ENCODE measurements around the gene PTPRZ1.

Gene PTPRZ1

DNA sequence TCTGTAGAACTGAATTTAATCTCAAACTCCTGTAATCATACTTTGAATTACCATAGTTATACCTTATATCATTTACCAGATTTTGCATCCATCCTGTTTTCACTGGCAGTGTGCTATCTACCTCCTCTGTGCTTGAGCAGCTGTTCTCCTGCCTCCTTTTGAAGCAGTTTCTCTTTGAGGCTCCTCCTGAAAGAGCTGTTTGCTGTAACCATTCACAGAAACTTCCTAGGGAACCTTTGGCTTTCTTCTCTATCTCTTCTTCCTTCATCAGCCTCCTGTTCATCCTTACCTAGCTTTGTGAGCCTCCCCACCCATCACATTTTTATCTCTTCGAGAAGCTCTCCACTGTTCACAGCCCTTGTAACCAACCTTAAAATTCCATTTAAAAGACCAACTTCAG is 162.9 kb downstream of the PTPRZ1 start:
- H3K27ac ChIP-seq (ENCODE audit: low read depth, low read length): no peak overlapping the region

DNA sequence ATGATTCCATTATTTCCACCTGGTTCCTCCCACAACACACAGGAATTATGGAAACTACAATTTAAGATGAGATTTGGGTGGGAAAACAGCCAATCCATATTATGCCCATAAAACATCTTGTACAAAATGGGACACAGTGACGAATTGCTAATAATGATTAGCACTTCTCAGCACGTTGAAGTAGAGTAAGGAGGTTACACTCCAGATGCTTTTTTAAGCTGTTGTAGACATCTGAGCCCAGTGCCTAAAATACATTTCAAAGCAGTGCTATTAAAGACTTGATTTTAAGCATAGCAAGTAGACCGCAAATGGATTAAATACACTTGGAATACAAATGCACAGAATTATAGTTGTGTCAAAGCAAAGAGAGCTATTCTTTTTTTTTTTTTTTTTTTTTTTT is 165.2 kb downstream of the PTPRZ1 start:
- no peak overlapping the region for H3K27ac ChIP-seq (ENCODE audit: low read depth, low read length)
- no peaks in the 10 kb centered on the region for H3K9me3 ChIP-seq (ENCODE audit: control insufficient read depth in 1 of 2, low read length in 2 of 2)
- no peak overlapping the region for H3K9ac ChIP-seq (ENCODE audit: low read depth in 1 of 2, low read length in 2 of 2)
- no peaks in the 10 kb centered on the region for H3K4me1 ChIP-seq (ENCODE audit: control insufficient read depth in 1 of 2, insufficient read depth in 2 of 2, low read length in 2 of 2)
- H3K4me3 ChIP-seq (ENCODE audit: low read depth in 1 of 2, low read length in 2 of 2): no peak overlapping the region
- no peaks in the 10 kb centered on the region for H3K36me3 ChIP-seq (ENCODE audit: control insufficient read depth in 1 of 2, insufficient read depth in 2 of 2, low read length in 2 of 2)
- no peaks in the 10 kb centered on the region for H3K27me3 ChIP-seq (ENCODE audit: control insufficient read depth in 1 of 2, insufficient read depth in 2 of 2, low read length in 2 of 2)

More for the DNA sequence above, 162.9 kb downstream of the PTPRZ1 start:
- H3K9me3 ChIP-seq (ENCODE audit: control insufficient read depth in 1 of 2, low read length in 2 of 2): no peaks in the 10 kb centered on the region
- H3K9ac ChIP-seq (ENCODE audit: low read depth in 1 of 2, low read length in 2 of 2): no peak overlapping the region
- no peaks in the 10 kb centered on the region for H3K36me3 ChIP-seq (ENCODE audit: control insufficient read depth in 1 of 2, insufficient read depth in 2 of 2, low read length in 2 of 2)
- no peak overlapping the region for H3K4me3 ChIP-seq (ENCODE audit: low read depth in 1 of 2, low read length in 2 of 2)
- no peaks in the 10 kb centered on the region for H3K27me3 ChIP-seq (ENCODE audit: control insufficient read depth in 1 of 2, insufficient read depth in 2 of 2, low read length in 2 of 2)
- H3K4me1 ChIP-seq (ENCODE audit: control insufficient read depth in 1 of 2, insufficient read depth in 2 of 2, low read length in 2 of 2): no peaks in the 10 kb centered on the region

DNA sequence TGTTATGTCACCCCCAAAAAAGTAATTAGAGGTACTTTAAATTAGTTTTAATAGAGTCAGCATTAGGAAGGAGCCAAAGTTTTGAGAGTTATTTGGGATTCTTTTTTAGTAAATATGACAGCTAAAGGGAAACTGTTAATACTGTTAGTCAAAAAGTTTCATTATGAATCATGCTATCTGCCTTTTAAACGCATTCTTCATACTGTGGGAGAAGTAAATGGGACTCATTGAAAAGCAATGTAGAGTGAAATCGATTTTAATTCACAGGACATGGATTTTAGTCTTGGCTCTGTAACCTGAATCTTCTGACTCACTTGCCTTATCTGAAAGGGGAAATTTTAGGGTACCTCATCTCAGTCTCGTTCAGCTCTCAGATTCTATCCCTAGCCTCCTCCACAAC is 165.9 kb downstream of the PTPRZ1 start:
- H3K27ac ChIP-seq (ENCODE audit: low read depth, low read length): no peak overlapping the region
- no peak overlapping the region for H3K4me3 ChIP-seq (ENCODE audit: low read depth in 1 of 2, low read length in 2 of 2)
- H3K36me3 ChIP-seq (ENCODE audit: control insufficient read depth in 1 of 2, insufficient read depth in 2 of 2, low read length in 2 of 2): no peaks in the 10 kb centered on the region
- H3K27me3 ChIP-seq (ENCODE audit: control insufficient read depth in 1 of 2, insufficient read depth in 2 of 2, low read length in 2 of 2): no peaks in the 10 kb centered on the region
- no peaks in the 10 kb centered on the region for H3K9me3 ChIP-seq (ENCODE audit: control insufficient read depth in 1 of 2, low read length in 2 of 2)
- no peaks in the 10 kb centered on the region for H3K4me1 ChIP-seq (ENCODE audit: control insufficient read depth in 1 of 2, insufficient read depth in 2 of 2, low read length in 2 of 2)
- no peak overlapping the region for H3K9ac ChIP-seq (ENCODE audit: low read depth in 1 of 2, low read length in 2 of 2)

- no peak overlapping the region for H3K27ac ChIP-seq (ENCODE audit: low read depth, low read length)
- no peaks in the 10 kb centered on the region for H3K4me1 ChIP-seq (ENCODE audit: control insufficient read depth in 1 of 2, insufficient read depth in 2 of 2, low read length in 2 of 2)
- H3K4me3 ChIP-seq (ENCODE audit: low read depth in 1 of 2, low read length in 2 of 2): no peak overlapping the region
- H3K9me3 ChIP-seq (ENCODE audit: control insufficient read depth in 1 of 2, low read length in 2 of 2): no peaks in the 10 kb centered on the region
- H3K36me3 ChIP-seq (ENCODE audit: control insufficient read depth in 1 of 2, insufficient read depth in 2 of 2, low read length in 2 of 2): no peaks in the 10 kb centered on the region
- no peaks in the 10 kb centered on the region for H3K27me3 ChIP-seq (ENCODE audit: control insufficient read depth in 1 of 2, insufficient read depth in 2 of 2, low read length in 2 of 2)
- H3K9ac ChIP-seq (ENCODE audit: low read depth in 1 of 2, low read length in 2 of 2): no peak overlapping the region
Measured at GRCh38 chr7:122040147-122040546, 167.2 kb downstream of the PTPRZ1 start.

DNA sequence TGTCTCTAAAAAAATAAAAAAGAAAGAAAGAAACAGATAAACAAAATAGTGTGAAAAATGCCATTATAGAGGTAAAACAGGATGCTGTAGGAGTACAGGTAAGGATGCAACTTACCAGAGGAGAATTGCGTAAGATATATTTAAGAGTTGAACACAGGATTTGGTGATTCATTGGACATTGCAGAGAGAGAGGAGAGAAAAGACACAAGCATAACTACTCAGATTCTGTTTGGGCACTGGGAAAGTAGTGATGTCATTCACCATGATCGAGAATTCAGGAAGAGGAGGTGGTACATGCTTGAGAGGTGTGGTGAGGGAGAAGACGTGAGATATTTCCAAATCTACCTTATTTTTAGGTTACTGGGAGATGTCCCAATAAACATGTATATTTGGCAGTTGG is 173.4 kb downstream of the PTPRZ1 start:
- H3K9ac ChIP-seq (ENCODE audit: low read depth in 1 of 2, low read length in 2 of 2): no peak overlapping the region
- H3K36me3 ChIP-seq (ENCODE audit: control insufficient read depth in 1 of 2, insufficient read depth in 2 of 2, low read length in 2 of 2): no peaks in the 10 kb centered on the region
- H3K4me3 ChIP-seq (ENCODE audit: low read depth in 1 of 2, low read length in 2 of 2): no peak overlapping the region
- H3K4me1 ChIP-seq (ENCODE audit: control insufficient read depth in 1 of 2, insufficient read depth in 2 of 2, low read length in 2 of 2): no peaks in the 10 kb centered on the region
- H3K27me3 ChIP-seq (ENCODE audit: control insufficient read depth in 1 of 2, insufficient read depth in 2 of 2, low read length in 2 of 2): no peaks in the 10 kb centered on the region
- no peak overlapping the region for H3K27ac ChIP-seq (ENCODE audit: low read depth, low read length)
- H3K9me3 ChIP-seq (ENCODE audit: control insufficient read depth in 1 of 2, low read length in 2 of 2): no peaks in the 10 kb centered on the region

- Histone ChIP-seq H3K9ac (ENCODE audit: low read depth in 1 of 2, low read length in 2 of 2) (no peak overlapping the region), H3K27me3 (ENCODE audit: control insufficient read depth in 1 of 2, insufficient read depth in 2 of 2, low read length in 2 of 2) (peaks cover 3 to 15% of the 10 kb centered on the region in 2 donors), H3K36me3 (ENCODE audit: control insufficient read depth in 1 of 2, insufficient read depth in 2 of 2, low read length in 2 of 2) (no peaks in the 10 kb centered on the region), H3K4me1 (ENCODE audit: control insufficient read depth in 1 of 2, insufficient read depth in 2 of 2, low read length in 2 of 2) (peaks cover 0 to 6% of the 10 kb centered on the region in 2 donors), H3K9me3 (ENCODE audit: control insufficient read depth in 1 of 2, low read length in 2 of 2) (no peaks in the 10 kb centered on the region), H3K4me3 (ENCODE audit: low read depth in 1 of 2, low read length in 2 of 2) (no peak overlapping the region), H3K27ac (ENCODE audit: low read depth, low read length) (no peak overlapping the region)
Measured at GRCh38 chr7:122054393-122054792, 181.4 kb downstream of the PTPRZ1 start.

GRCh38 chr7:122055073-122055472 is 182.1 kb downstream of the PTPRZ1 start:
- no peak overlapping the region for H3K9ac ChIP-seq (ENCODE audit: low read depth in 1 of 2, low read length in 2 of 2)
- peaks cover 3 to 15% of the 10 kb centered on the region in 2 donors for H3K27me3 ChIP-seq (ENCODE audit: control insufficient read depth in 1 of 2, insufficient read depth in 2 of 2, low read length in 2 of 2)
- H3K27ac ChIP-seq (ENCODE audit: low read depth, low read length): no peak overlapping the region
- peaks cover 0 to 6% of the 10 kb centered on the region in 2 donors for H3K4me1 ChIP-seq (ENCODE audit: control insufficient read depth in 1 of 2, insufficient read depth in 2 of 2, low read length in 2 of 2)
- no peaks in the 10 kb centered on the region for H3K9me3 ChIP-seq (ENCODE audit: control insufficient read depth in 1 of 2, low read length in 2 of 2)
- no peaks in the 10 kb centered on the region for H3K36me3 ChIP-seq (ENCODE audit: control insufficient read depth in 1 of 2, insufficient read depth in 2 of 2, low read length in 2 of 2)
- no peak overlapping the region for H3K4me3 ChIP-seq (ENCODE audit: low read depth in 1 of 2, low read length in 2 of 2)

GRCh38 chr7:122056977-122057376 is 184.0 kb downstream of the PTPRZ1 start:
- no peak overlapping the region for H3K4me3 ChIP-seq (ENCODE audit: low read depth in 1 of 2, low read length in 2 of 2)
- H3K9me3 ChIP-seq (ENCODE audit: control insufficient read depth in 1 of 2, low read length in 2 of 2): no peaks in the 10 kb centered on the region
- no peak overlapping the region for H3K9ac ChIP-seq (ENCODE audit: low read depth in 1 of 2, low read length in 2 of 2)
- H3K27ac ChIP-seq (ENCODE audit: low read depth, low read length): no peak overlapping the region
- peaks cover 0 to 6% of the 10 kb centered on the region in 2 donors for H3K4me1 ChIP-seq (ENCODE audit: control insufficient read depth in 1 of 2, insufficient read depth in 2 of 2, low read length in 2 of 2)
- peaks cover 3 to 11% of the 10 kb centered on the region in 2 donors for H3K27me3 ChIP-seq (ENCODE audit: control insufficient read depth in 1 of 2, insufficient read depth in 2 of 2, low read length in 2 of 2)
- no peaks in the 10 kb centered on the region for H3K36me3 ChIP-seq (ENCODE audit: control insufficient read depth in 1 of 2, insufficient read depth in 2 of 2, low read length in 2 of 2)

GRCh38 chr7:122059542-122059941 is 186.6 kb downstream of the PTPRZ1 start:
- Histone ChIP-seq H3K27ac (ENCODE audit: low read depth, low read length) (no peak overlapping the region), H3K27me3 (ENCODE audit: control insufficient read depth in 1 of 2, insufficient read depth in 2 of 2, low read length in 2 of 2) (peaks cover 0 to 7% of the 10 kb centered on the region in 2 donors), H3K9me3 (ENCODE audit: control insufficient read depth in 1 of 2, low read length in 2 of 2) (no peaks in the 10 kb centered on the region), H3K9ac (ENCODE audit: low read depth in 1 of 2, low read length in 2 of 2) (no peak overlapping the region), H3K4me1 (ENCODE audit: control insufficient read depth in 1 of 2, insufficient read depth in 2 of 2, low read length in 2 of 2) (peaks cover 0 to 4% of the 10 kb centered on the region in 2 donors), H3K4me3 (ENCODE audit: low read depth in 1 of 2, low read length in 2 of 2) (no peak overlapping the region), H3K36me3 (ENCODE audit: control insufficient read depth in 1 of 2, insufficient read depth in 2 of 2, low read length in 2 of 2) (no peaks in the 10 kb centered on the region)

- Histone ChIP-seq H3K9me3 (ENCODE audit: control insufficient read depth in 1 of 2, low read length in 2 of 2) (no peaks in the 10 kb centered on the region), H3K9ac (ENCODE audit: low read depth in 1 of 2, low read length in 2 of 2) (no peak overlapping the region), H3K36me3 (ENCODE audit: control insufficient read depth in 1 of 2, insufficient read depth in 2 of 2, low read length in 2 of 2) (no peaks in the 10 kb centered on the region), H3K27me3 (ENCODE audit: control insufficient read depth in 1 of 2, insufficient read depth in 2 of 2, low read length in 2 of 2) (peaks cover 0 to 4% of the 10 kb centered on the region in 2 donors), H3K27ac (ENCODE audit: low read depth, low read length) (no peak overlapping the region), H3K4me1 (ENCODE audit: control insufficient read depth in 1 of 2, insufficient read depth in 2 of 2, low read length in 2 of 2) (no peaks in the 10 kb centered on the region), H3K4me3 (ENCODE audit: low read depth in 1 of 2, low read length in 2 of 2) (no peak overlapping the region)
Measured at GRCh38 chr7:122063146-122063545, 190.2 kb downstream of the PTPRZ1 start.

DNA sequence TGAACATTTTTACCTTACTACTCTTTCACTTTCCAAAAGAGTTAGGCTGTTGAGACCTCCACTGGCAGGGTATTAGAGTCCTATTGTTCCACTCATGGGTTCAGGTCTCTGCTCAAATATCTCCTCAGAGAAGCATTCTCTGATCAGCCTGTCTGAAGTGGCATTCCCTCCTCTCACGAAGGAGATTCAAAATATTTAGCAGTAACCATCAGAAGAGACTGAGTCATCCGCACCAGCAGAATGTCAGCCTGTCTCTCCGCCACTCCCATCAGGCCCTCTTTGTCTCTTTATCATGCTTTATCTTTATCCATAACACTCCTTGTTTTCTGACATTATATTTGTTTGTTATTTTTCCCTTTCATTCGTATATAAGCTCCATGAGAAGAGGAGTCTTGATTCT is 192.0 kb downstream of the PTPRZ1 start:
- Histone ChIP-seq H3K36me3 (ENCODE audit: control insufficient read depth in 1 of 2, insufficient read depth in 2 of 2, low read length in 2 of 2) (no peaks in the 10 kb centered on the region), H3K27ac (ENCODE audit: low read depth, low read length) (no peak overlapping the region), H3K9me3 (ENCODE audit: control insufficient read depth in 1 of 2, low read length in 2 of 2) (no peaks in the 10 kb centered on the region), H3K9ac (ENCODE audit: low read depth in 1 of 2, low read length in 2 of 2) (no peak overlapping the region), H3K4me3 (ENCODE audit: low read depth in 1 of 2, low read length in 2 of 2) (no peak overlapping the region), H3K27me3 (ENCODE audit: control insufficient read depth in 1 of 2, insufficient read depth in 2 of 2, low read length in 2 of 2) (no peaks in the 10 kb centered on the region), H3K4me1 (ENCODE audit: control insufficient read depth in 1 of 2, insufficient read depth in 2 of 2, low read length in 2 of 2) (no peaks in the 10 kb centered on the region)
